ENCODE measurements around the gene RABEP2. TPM values are rescaled to one million over a fixed set of nuclear protein-coding genes. Genes with fewer than 3 reads are reported as not detected.
"Not testable (repeated sequence)": the region's sequence is repeated elsewhere in the genome, so short reads cannot be mapped to it uniquely, and the experiment has no call there.

The RABEP2 gene
- total RNA-seq, 1 donor from 2014 or later: 20.5 TPM

- no peak overlapping the region for H3K4me3 Mint-ChIP-seq
- no peaks in the 10 kb centered on the region for H3K27me3 Mint-ChIP-seq
- DNase-seq: no peak
- H3K36me3 Mint-ChIP-seq (ENCODE audit: low read depth): peaks cover 8% of the 10 kb centered on the region
- intact Hi-C loops (cut with micrococcal nuclease): no loop called here
- peaks cover 19% of the 10 kb centered on the region for H3K4me1 Mint-ChIP-seq
- H3K27ac Mint-ChIP-seq: no peak overlapping the region
- H3K9me3 Mint-ChIP-seq: no peaks in the 10 kb centered on the region
Measured at GRCh38 chr16:28876019-28876659, 48.9 kb downstream of the RABEP2 start.

GRCh38 chr16:28875134-28876018, 49.7 kb downstream of the RABEP2 start:
- Mint-ChIP-seq H3K27ac (no peak overlapping the region), H3K4me1 (peaks cover 14% of the 10 kb centered on the region), H3K36me3 (ENCODE audit: low read depth) (peaks cover 10% of the 10 kb centered on the region), H3K27me3 (no peaks in the 10 kb centered on the region), H3K4me3 (no peak overlapping the region), H3K9me3 (no peaks in the 10 kb centered on the region)
- DNase-seq: no peak
- intact Hi-C loops (cut with micrococcal nuclease): no loop called here

- no peak for DNase-seq
- Mint-ChIP-seq H3K4me3 (no peak overlapping the region), H3K4me1 (peaks cover 11% of the 10 kb centered on the region), H3K9me3 (no peaks in the 10 kb centered on the region), H3K36me3 (ENCODE audit: low read depth) (peaks cover 20% of the 10 kb centered on the region), H3K27me3 (no peaks in the 10 kb centered on the region), H3K27ac (no peak overlapping the region)
- intact Hi-C loops (cut with micrococcal nuclease): no loop called here
Measured at GRCh38 chr16:28874406-28874805, 50.6 kb downstream of the RABEP2 start.

- peak; percentile 88 for DNase-seq
- Mint-ChIP-seq H3K27ac (no peak overlapping the region), H3K4me1 (peaks cover 4% of the 10 kb centered on the region), H3K4me3 (no peak overlapping the region), H3K27me3 (no peaks in the 10 kb centered on the region), H3K9me3 (no peaks in the 10 kb centered on the region), H3K36me3 (ENCODE audit: low read depth) (peaks cover 26% of the 10 kb centered on the region)
- intact Hi-C loops (cut with micrococcal nuclease): no loop called here
Measured at GRCh38 chr16:28873543-28874201, 51.4 kb downstream of the RABEP2 start.

- H3K9me3 Mint-ChIP-seq: no peaks in the 10 kb centered on the region
Measured at GRCh38 chr16:28872952-28873351, 52.1 kb downstream of the RABEP2 start.

GRCh38 chr16:28869201-28869600, 55.8 kb downstream of the RABEP2 start:
- no peaks in the 10 kb centered on the region for H3K27me3 Mint-ChIP-seq
- H3K36me3 Mint-ChIP-seq (ENCODE audit: low read depth): peaks cover 33% of the 10 kb centered on the region
- peaks cover 13% of the 10 kb centered on the region for H3K4me1 Mint-ChIP-seq
- H3K4me3 Mint-ChIP-seq: no peak overlapping the region
- no peak for DNase-seq
- no peak overlapping the region for H3K27ac Mint-ChIP-seq
- H3K9me3 Mint-ChIP-seq: no peaks in the 10 kb centered on the region
- intact Hi-C loops (cut with micrococcal nuclease): no loop called here

More at GRCh38 chr16:28872952-28873351, 52.1 kb downstream of the RABEP2 start:
- H3K27me3 Mint-ChIP-seq: no peaks in the 10 kb centered on the region
- H3K4me1 Mint-ChIP-seq: peaks cover 2% of the 10 kb centered on the region
- DNase-seq: no peak
- H3K27ac Mint-ChIP-seq: no peak overlapping the region
- no peak overlapping the region for H3K4me3 Mint-ChIP-seq
- peaks cover 27% of the 10 kb centered on the region for H3K36me3 Mint-ChIP-seq (ENCODE audit: low read depth)
- intact Hi-C loops (cut with micrococcal nuclease): no loop called here

GRCh38 chr16:28867646-28868045, 57.4 kb downstream of the RABEP2 start:
- peaks cover 17% of the 10 kb centered on the region for H3K4me1 Mint-ChIP-seq
- H3K27me3 Mint-ChIP-seq; H3K27ac Mint-ChIP-seq; H3K9me3 Mint-ChIP-seq; DNase-seq; intact Hi-C loops (cut with micrococcal nuclease); H3K4me3 Mint-ChIP-seq: not testable (repeated sequence)
- H3K36me3 Mint-ChIP-seq (ENCODE audit: low read depth): peaks cover 33% of the 10 kb centered on the region

- Mint-ChIP-seq H3K4me3 (no peak overlapping the region), H3K27ac (no peak overlapping the region), H3K36me3 (ENCODE audit: low read depth) (peaks cover 30% of the 10 kb centered on the region), H3K4me1 (peaks cover 17% of the 10 kb centered on the region), H3K9me3 (no peaks in the 10 kb centered on the region), H3K27me3 (no peaks in the 10 kb centered on the region)
- intact Hi-C loops (cut with micrococcal nuclease): no loop called here
- no peak for DNase-seq
Measured at GRCh38 chr16:28867241-28867640, 57.8 kb downstream of the RABEP2 start.

GRCh38 chr16:28866454-28866804, 58.6 kb downstream of the RABEP2 start:
- Mint-ChIP-seq H3K4me3 (peak overlapping the region; percentile 35), H3K36me3 (ENCODE audit: low read depth) (peaks cover 32% of the 10 kb centered on the region), H3K4me1 (peaks cover 22% of the 10 kb centered on the region), H3K9me3 (no peaks in the 10 kb centered on the region), H3K27me3 (no peaks in the 10 kb centered on the region), H3K27ac (no peak overlapping the region)
- intact Hi-C loops (cut with micrococcal nuclease): no loop called here
- DNase-seq: no peak

- intact Hi-C loops (cut with micrococcal nuclease): no loop called here
- Mint-ChIP-seq H3K9me3 (no peaks in the 10 kb centered on the region), H3K4me1 (peaks cover 22% of the 10 kb centered on the region), H3K27ac (peak overlapping the region; percentile 37), H3K36me3 (ENCODE audit: low read depth) (peaks cover 32% of the 10 kb centered on the region), H3K4me3 (peak overlapping the region; percentile 35), H3K27me3 (no peaks in the 10 kb centered on the region)
- DNase-seq: no peak
Measured at GRCh38 chr16:28865722-28866453, 59.1 kb downstream of the RABEP2 start.

- peaks cover 27% of the 10 kb centered on the region for H3K36me3 Mint-ChIP-seq (ENCODE audit: low read depth)
- no peak for DNase-seq
- intact Hi-C loops (cut with micrococcal nuclease): no loop called here
- peak overlapping the region; percentile 100 for H3K4me3 Mint-ChIP-seq
- H3K27me3 Mint-ChIP-seq: no peaks in the 10 kb centered on the region
- H3K9me3 Mint-ChIP-seq: no peaks in the 10 kb centered on the region
- peak overlapping the region; percentile 99 for H3K27ac Mint-ChIP-seq
- peaks cover 22% of the 10 kb centered on the region for H3K4me1 Mint-ChIP-seq
Measured at GRCh38 chr16:28865001-28865688, 59.9 kb downstream of the RABEP2 start.

GRCh38 chr16:28863929-28864793, 60.9 kb downstream of the RABEP2 start:
- H3K36me3 Mint-ChIP-seq (ENCODE audit: low read depth): peaks cover 18% of the 10 kb centered on the region
- peaks cover 22% of the 10 kb centered on the region for H3K4me1 Mint-ChIP-seq
- H3K27ac Mint-ChIP-seq: peak overlapping the region; percentile 99
- peak; percentile 69 for DNase-seq
- peak overlapping the region; percentile 100 for H3K4me3 Mint-ChIP-seq
- intact Hi-C loops (cut with micrococcal nuclease): loop anchor here (1.0 to 2.0 kb wide), 5 partner anchors 15 to 81 kb away; partner anchors contain the start of genes RABEP2 and TUFM
- H3K9me3 Mint-ChIP-seq: no peaks in the 10 kb centered on the region
- H3K27me3 Mint-ChIP-seq: no peaks in the 10 kb centered on the region
